ENCODE results near the gene NDUFB11. TPM values are rescaled to one million over a fixed set of nuclear protein-coding genes. Genes with fewer than 3 reads are reported as not detected.
"Not testable (repeated sequence)": the region's sequence is repeated elsewhere in the genome, so short reads cannot be mapped to it uniquely, and the experiment has no call there.

Gene NDUFB11
- total RNA-seq, 4 donors from 2014 or later = 58.3 to 87.5 (median 76.3) TPM

DNA sequence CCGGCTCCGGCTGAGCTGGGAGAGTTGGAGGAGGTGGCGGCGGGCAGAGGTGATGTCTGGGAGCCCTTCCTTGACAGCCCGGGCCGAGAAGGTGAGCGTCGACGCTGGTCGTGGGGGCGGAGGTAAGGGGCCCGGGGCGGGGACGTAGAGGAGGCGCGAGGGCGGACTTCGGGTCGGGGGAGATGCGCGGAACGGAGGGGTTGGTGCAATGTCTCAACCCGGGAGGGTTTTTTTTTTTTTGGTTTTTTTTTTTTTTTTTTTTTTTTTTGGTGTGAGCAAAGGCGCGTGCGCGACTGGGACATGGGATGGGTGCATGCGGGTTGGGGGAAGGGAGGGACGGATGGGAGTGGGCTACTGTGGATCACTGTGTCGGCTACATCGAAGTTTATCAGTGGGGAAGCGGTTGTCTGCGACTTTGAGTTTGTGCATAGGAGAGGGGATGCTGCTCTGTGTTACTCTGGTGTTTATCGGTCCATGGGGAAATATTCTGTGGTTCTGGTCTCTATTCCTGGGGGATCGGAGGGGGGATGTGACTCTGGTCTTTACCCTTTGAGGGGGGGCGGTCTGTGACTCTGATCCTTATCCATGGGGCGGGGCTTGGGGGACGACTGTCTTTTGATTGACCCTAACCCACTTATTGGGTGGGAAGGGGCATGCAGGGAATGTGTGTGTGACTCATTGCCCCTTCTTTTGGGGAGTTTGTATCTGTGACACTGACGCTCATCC lies 1.1 kb upstream of the NDUFB11 start:
- intact Hi-C loops (cut with DNase I) = no loop called here
- Histone ChIP-seq H3K9me3 (no peaks in the 10 kb centered on the region), H3K36me3 (peaks cover 0 to 22% (median 10%) of the 10 kb centered on the region in 4 donors), H3K27me3 (no peaks in the 10 kb centered on the region), H3K4me1 (peaks cover 4 to 39% (median 32%) of the 10 kb centered on the region in 4 donors), H3K27ac (replicated peaks in 1 of 4) (peak overlapping the region; percentile 88 to 94 (median 94)), H3K4me3 (peak overlapping the region; percentile 67 to 83 (median 72))
- TF ChIP-seq POLR2AphosphoS5 (IDR thresholded peaks at IDR 0.05) (no peak), POLR2A (IDR thresholded peaks at IDR 0.05; ENCODE audit: low read depth) (no peak), EP300 (IDR thresholded peaks at IDR 0.05) (no peak)
- TF ChIP-seq, protein P1, sequence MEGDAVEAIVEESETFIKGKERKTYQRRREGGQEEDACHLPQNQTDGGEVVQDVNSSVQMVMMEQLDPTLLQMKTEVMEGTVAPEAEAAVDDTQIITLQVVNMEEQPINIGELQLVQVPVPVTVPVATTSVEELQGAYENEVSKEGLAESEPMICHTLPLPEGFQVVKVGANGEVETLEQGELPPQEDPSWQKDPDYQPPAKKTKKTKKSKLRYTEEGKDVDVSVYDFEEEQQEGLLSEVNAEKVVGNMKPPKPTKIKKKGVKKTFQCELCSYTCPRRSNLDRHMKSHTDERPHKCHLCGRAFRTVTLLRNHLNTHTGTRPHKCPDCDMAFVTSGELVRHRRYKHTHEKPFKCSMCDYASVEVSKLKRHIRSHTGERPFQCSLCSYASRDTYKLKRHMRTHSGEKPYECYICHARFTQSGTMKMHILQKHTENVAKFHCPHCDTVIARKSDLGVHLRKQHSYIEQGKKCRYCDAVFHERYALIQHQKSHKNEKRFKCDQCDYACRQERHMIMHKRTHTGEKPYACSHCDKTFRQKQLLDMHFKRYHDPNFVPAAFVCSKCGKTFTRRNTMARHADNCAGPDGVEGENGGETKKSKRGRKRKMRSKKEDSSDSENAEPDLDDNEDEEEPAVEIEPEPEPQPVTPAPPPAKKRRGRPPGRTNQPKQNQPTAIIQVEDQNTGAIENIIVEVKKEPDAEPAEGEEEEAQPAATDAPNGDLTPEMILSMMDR (IDR thresholded peaks at IDR 0.05) = no peak
- WGBS = 44% methylated on average over 35 of the region's 39 CpGs
- DNase-seq (ENCODE audit: extremely low spot score) = no peak

DNA sequence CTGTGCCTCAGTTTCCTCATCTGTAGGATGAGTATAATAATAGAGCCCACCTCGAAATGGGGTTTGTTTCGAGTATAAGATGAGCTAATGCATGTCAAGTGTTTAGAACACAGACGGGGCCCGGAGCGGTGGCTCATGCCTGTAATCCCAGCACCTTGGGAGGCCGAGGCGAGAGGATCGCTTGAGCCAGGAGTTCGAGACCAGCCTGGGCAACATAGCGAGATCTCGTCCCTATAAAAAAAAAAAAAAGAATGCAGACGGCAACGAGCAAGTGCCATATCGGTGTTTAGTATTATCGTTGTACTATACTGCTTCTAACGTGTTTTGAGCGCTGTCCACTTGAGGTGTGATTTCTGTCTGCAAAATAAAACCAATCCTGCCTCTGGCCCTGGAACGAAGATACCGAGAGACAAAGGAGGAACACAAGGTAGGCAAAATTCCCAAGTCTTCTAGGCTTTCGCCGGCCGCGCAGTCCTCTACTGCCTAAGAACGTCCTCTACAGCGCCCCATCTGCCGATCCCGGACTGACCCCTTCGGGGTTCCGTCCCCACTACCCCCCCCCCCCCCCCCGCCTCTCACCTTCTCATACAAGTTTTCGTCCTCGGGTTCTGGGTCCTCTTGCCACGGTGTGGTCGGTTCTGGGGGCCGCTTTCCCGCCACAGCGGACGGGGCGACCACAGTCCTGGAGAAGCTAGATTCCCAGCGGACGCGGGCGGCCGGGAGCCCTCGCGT lies 442 bp downstream of the NDUFB11 start:
- no peak for DNase-seq (ENCODE audit: extremely low spot score)
- H3K9me3 ChIP-seq = no peaks in the 10 kb centered on the region
- WGBS = 46% methylated on average over 46 of the region's 46 CpGs
- intact Hi-C loops (cut with DNase I) = no loop called here
- peak overlapping the region; percentile 88 to 94 (median 94) for H3K27ac ChIP-seq (replicated peaks in 1 of 4)
- H3K4me3 ChIP-seq = peak overlapping the region; percentile 67 to 83 (median 72)
- no peaks in the 10 kb centered on the region for H3K27me3 ChIP-seq
- peaks cover 0 to 23% (median 17%) of the 10 kb centered on the region in 4 donors for H3K36me3 ChIP-seq
- peaks cover 4 to 35% (median 30%) of the 10 kb centered on the region in 4 donors for H3K4me1 ChIP-seq
- TF ChIP-seq POLR2AphosphoS5 (IDR thresholded peaks at IDR 0.05) (no peak), EP300 (IDR thresholded peaks at IDR 0.05) (no peak), POLR2A (IDR thresholded peaks at IDR 0.05; ENCODE audit: low read depth) (no peak)
- TF ChIP-seq, protein P1 (IDR thresholded peaks at IDR 0.05) = no peak

DNA sequence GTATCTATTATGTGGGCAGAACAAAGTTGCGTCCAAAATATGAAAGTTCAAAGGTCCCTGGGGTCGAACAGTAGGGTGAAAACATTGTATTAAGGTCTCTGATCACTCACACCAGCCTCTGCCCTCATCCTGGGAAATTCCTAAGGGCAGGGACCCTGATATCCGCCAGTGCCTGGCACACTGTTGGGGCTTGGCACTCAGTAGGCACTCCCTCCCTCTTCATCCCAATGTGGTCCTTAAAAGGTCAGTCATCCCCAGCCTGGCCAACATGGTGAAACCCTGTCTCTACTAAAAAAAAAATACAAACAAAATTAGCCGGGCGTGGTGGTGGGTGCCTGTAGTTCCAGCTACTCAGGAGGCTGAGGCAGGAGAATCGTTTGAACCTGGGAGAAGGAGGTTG lies 6.3 kb downstream of the NDUFB11 start:
- no peak for DNase-seq (ENCODE audit: extremely low spot score)
- Histone ChIP-seq H3K27me3 (no peaks in the 10 kb centered on the region), H3K27ac (replicated peaks in 1 of 4) (no peak overlapping the region), H3K9me3 (no peaks in the 10 kb centered on the region), H3K4me1 (peaks cover 0 to 7% (median 2%) of the 10 kb centered on the region in 4 donors), H3K4me3 (no peak overlapping the region), H3K36me3 (peaks cover 0 to 23% (median 17%) of the 10 kb centered on the region in 4 donors)
- TF ChIP-seq POLR2AphosphoS5 (IDR thresholded peaks at IDR 0.05) = no peak
- TF ChIP-seq, protein P1 (IDR thresholded peaks at IDR 0.05) = no peak
- TF ChIP-seq POLR2A (IDR thresholded peaks at IDR 0.05; ENCODE audit: low read depth) = no peak
- TF ChIP-seq EP300 (IDR thresholded peaks at IDR 0.05) = no peak
- 75% methylated on average over 6 of the region's 6 CpGs for WGBS
- intact Hi-C loops (cut with DNase I) = no loop called here

DNA sequence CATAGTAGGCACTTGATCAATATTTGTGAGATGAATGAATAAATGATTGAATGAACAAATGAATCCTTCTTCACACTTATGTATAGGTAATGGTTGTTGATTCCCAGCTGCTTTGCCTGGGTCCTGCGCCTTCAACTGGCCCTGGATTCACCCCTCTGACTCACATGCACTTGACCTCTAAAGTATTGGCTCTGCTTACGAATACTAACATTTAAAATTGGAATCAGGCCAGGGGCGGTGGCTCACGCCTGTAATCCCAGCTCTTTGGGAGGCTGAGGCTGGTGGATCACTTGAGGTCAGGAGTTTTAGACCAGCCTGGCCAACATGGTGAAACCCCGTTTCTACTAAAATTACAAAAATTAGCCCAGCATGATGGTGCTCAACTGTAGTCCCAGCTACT lies 8.9 kb downstream of the NDUFB11 start:
- H3K4me3 ChIP-seq; H3K9me3 ChIP-seq; DNase-seq (ENCODE audit: extremely low spot score); H3K27ac ChIP-seq (replicated peaks in 1 of 4); H3K4me1 ChIP-seq; H3K27me3 ChIP-seq; intact Hi-C loops (cut with DNase I); H3K36me3 ChIP-seq: not testable (repeated sequence)
- 73% methylated on average over 5 of the region's 5 CpGs for WGBS

DNA sequence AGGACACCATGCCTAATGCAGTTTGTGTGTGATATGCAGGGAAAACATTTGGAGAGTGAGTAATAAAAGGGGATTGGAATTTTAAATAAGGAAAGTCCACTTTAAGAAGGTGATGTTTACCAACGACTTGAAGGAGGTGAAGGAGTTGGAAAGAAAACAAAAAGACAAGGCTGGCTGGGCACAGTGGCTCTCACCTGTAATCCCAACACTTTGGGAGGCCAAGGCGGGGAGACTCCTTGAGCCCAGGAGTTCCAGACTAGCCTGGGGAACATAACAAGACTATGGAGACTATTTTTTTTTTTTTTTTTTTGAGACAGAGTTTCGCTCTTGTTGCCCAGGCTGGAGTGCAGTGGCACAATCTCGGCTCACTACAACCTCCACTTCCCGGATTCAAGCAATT lies 11.0 kb downstream of the NDUFB11 start:
- H3K4me3 ChIP-seq = no peak overlapping the region
- DNase-seq (ENCODE audit: extremely low spot score) = no peak
- no peaks in the 10 kb centered on the region for H3K9me3 ChIP-seq
- no peak overlapping the region for H3K27ac ChIP-seq (replicated peaks in 1 of 4)
- no peak for TF ChIP-seq POLR2AphosphoS5 (IDR thresholded peaks at IDR 0.05)
- no peak for TF ChIP-seq EP300 (IDR thresholded peaks at IDR 0.05)
- TF ChIP-seq POLR2A (IDR thresholded peaks at IDR 0.05; ENCODE audit: low read depth) = no peak
- TF ChIP-seq, protein P1 (IDR thresholded peaks at IDR 0.05) = no peak
- H3K36me3 ChIP-seq = no peaks in the 10 kb centered on the region
- intact Hi-C loops (cut with DNase I) = loop anchor here (5.0 kb wide), 1 partner anchor 51 kb away; no protein-coding TSS in a partner anchor
- WGBS = 74% methylated on average over 5 of the region's 5 CpGs
- peaks cover 2 to 13% (median 8%) of the 10 kb centered on the region in 4 donors for H3K4me1 ChIP-seq
- H3K27me3 ChIP-seq = no peaks in the 10 kb centered on the region
